HFF-Myc (cell line): ENCODE measurements around the gene POGZ.

Source experiments
- DNase-seq: peaks from one replicate; pipeline ENCODE4 v3.0.0-alpha.2; 2011; ENCODE audit warnings: low read depth; ENCODE audit errors: extremely low read depth
- H3K4me3 ChIP-seq: replicated peaks from 2 replicates; pipeline ENCODE4 v1.5.1; 2011; ENCODE audit warnings: low read depth, mild to moderate bottlenecking, control low read depth, low read length
- CTCF ChIP-seq: IDR thresholded peaks from 2 replicates; pipeline ENCODE4 v1.5.1; 2012; ENCODE audit warnings: mild to moderate bottlenecking, low read depth, low read length, control low read depth; ENCODE audit errors: missing control alignments

POGZ gene

DNA sequence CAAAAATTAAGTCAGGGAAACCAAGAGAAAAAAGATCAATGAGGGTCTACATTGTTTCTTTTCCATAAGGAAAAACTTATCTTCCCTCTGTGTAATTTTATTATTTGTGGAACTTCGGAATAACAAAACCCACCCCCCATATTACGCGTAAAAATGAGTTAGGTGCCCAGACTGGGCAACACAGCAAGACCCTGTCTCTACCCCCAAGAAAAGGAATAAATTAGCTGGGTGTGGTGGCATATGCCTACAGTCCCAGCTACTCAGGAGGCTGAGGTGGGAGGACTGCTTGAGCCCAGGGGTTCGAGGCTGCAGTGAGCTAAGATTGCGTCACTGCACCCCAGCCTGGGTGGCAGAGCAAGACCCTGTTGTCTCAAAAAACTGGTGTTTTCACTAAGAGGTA lies 39.5 kb downstream of the POGZ start:
- no peak for TF ChIP-seq CTCF
- H3K4me3 ChIP-seq, result no peak overlapping the region
- DNase-seq, result no peak

DNA sequence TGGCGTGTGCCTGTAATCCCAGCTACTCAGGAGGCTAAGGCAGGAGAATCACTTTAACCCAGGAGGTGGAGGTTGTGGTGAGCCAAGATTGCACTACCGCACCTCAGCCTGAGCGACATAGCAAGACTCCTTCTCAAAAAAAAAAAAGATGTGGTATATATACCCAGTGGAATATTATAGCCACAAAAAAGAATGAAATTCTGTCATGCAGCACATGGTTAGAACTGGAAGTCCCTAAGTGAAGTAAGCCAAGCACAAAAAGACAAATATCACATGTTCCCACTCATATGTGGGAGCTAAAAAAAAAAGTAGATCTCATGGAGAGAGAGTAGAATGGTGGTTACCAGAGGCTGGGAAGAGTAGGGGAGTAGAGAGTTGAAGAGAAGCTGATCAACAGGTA lies 41.2 kb downstream of the POGZ start:
- TF ChIP-seq CTCF, result no peak
- no peak for DNase-seq
- no peak overlapping the region for H3K4me3 ChIP-seq

DNA sequence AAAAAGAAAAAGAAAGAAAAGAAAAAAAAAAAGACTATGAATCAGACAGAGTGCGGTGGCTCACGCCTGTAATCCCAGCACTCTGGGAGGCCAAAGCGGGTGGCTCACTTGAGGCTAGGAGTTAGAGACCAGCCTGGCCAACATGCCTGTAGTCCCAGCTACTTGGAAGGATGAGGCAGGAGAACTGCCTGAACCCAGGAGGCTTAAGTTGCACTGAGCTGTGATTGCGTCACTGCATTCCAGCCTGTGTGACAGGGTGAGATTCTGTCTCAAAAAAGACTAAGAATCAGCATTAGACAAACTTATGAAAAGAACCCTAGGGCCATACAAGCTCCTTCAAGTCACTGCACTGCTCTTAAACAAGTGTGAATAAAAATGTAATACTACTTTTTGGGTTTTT lies 43.1 kb downstream of the POGZ start:
- no peak for TF ChIP-seq CTCF
- no peak overlapping the region for H3K4me3 ChIP-seq
- no peak for DNase-seq

GRCh38 chr1:151411884-151412283 lies 47.4 kb downstream of the POGZ start:
- no peak for TF ChIP-seq CTCF
- H3K4me3 ChIP-seq, result no peak overlapping the region
- DNase-seq, result no peak

- no peak for DNase-seq
- no peak overlapping the region for H3K4me3 ChIP-seq
- TF ChIP-seq CTCF, result no peak
Observed at GRCh38 chr1:151408891-151409290, 50.4 kb downstream of the POGZ start.

DNA sequence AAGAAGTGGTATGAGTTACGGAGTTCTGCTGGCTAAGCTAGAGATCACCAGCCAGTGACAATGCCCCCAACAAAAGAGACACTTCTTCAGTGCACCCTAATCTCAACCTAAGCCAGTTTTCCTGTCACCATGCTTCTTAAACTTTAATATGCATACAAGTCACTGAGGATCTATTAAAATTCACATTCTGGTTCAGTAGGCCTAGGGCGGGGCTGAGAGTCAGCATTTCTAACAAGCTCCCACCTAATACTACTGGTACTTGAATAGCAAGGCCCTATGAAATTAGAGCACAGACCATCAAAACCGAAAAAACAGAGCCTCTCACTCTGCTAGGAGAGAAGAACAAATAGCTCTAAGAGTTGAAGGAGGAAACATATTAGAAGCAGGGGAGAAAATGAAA lies 52.0 kb downstream of the POGZ start:
- H3K4me3 ChIP-seq, result no peak overlapping the region
- no peak for TF ChIP-seq CTCF

GRCh38 chr1:151406176-151406575 lies 53.1 kb downstream of the POGZ start:
- no peak for TF ChIP-seq CTCF
- no peak for DNase-seq

More for the DNA sequence above, 52.0 kb downstream of the POGZ start:
- no peak for DNase-seq

More at GRCh38 chr1:151406176-151406575, 53.1 kb downstream of the POGZ start:
- H3K4me3 ChIP-seq, result no peak overlapping the region
